HepG2 (cell line): ENCODE results near the gene ZNF274. TPM values are rescaled to one million over a fixed set of nuclear protein-coding genes. Genes with fewer than 3 reads are reported as not detected.

Source experiments
- BRCA1 ChIP-seq: sonication (generic); formaldehyde crosslinking; IDR thresholded peaks from 2 replicates; pipeline ENCODE4 v1.4.0; 2020; ENCODE audit warnings: missing genetic modification reagents
- GABPA ChIP-seq, 2 experiments: IDR thresholded peaks; 2 replicates each; pipeline ENCODE4 v1.6.1; 2011 to 2016; ENCODE audit warnings: low read depth in 2 of 2, low read length in 1 of 2, missing biosample characterization in 1 of 2, missing genetic modification characterization in 1 of 2
- HNF4A ChIP-seq: sonication (generic); formaldehyde crosslinking; IDR thresholded peaks from 2 replicates; pipeline ENCODE4 v1.4.0; 2020; ENCODE audit warnings: missing genetic modification reagents
- MAZ ChIP-seq, 2 experiments: sonication (generic) in 1 of 2; formaldehyde crosslinking in 1 of 2; IDR thresholded peaks; 2 replicates each; pipeline versions ENCODE4 v1.5.0 to v1.6.1; 2012 to 2020; ENCODE audit warnings: low read depth in 2 of 2, mild to moderate bottlenecking in 2 of 2, borderline replicate concordance in 1 of 2, improper control_type of control experiment in 1 of 2, low read length in 1 of 2, missing genetic modification reagents in 1 of 2, moderate library complexity in 1 of 2
- NR1H2 ChIP-seq: sonication (generic); formaldehyde crosslinking; IDR thresholded peaks from 2 replicates; pipeline ENCODE4 v1.8.1; 2022; ENCODE audit warnings: low read depth, missing genetic modification reagents, borderline replicate concordance
- SRSF9 ChIP-seq: fragments of 200-400 bp; formaldehyde crosslinking; IDR thresholded peaks from 2 replicates; pipeline ENCODE4 v1.6.1; 2018; ENCODE audit warnings: borderline replicate concordance, mild to moderate bottlenecking, low read depth, low read length; ENCODE audit not compliant: insufficient read depth, poor library complexity, severe bottlenecking
- TARDBP ChIP-seq: sonication (generic); formaldehyde crosslinking; IDR thresholded peaks from 2 replicates; pipeline ENCODE4 v1.8.0; 2022; ENCODE audit warnings: mild to moderate bottlenecking, missing genetic modification reagents
- TBL1XR1 ChIP-seq: fragments of 150-350 bp; IDR thresholded peaks from 2 replicates; pipeline ENCODE4 v1.6.1; 2014; ENCODE audit warnings: borderline replicate concordance, low read length; ENCODE audit not compliant: partially characterized antibody
- TGIF2 ChIP-seq: IDR thresholded peaks from 2 replicates; pipeline ENCODE4 v1.6.1; 2016; ENCODE audit warnings: control low read depth, missing compliant biosample characterization
- WIZ ChIP-seq: sonication (generic); formaldehyde crosslinking; IDR thresholded peaks from 2 replicates; pipeline ENCODE4 v1.5.1; 2020; ENCODE audit warnings: mild to moderate bottlenecking, missing genetic modification reagents
- ZBTB10 ChIP-seq: sonication (generic); formaldehyde crosslinking; IDR thresholded peaks from 2 replicates; pipeline ENCODE4 v1.4.0; 2020; ENCODE audit warnings: missing genetic modification reagents, borderline replicate concordance
- ZNF331 ChIP-seq: sonication (generic); formaldehyde crosslinking; IDR thresholded peaks from 2 replicates; pipeline ENCODE4 v1.4.0; 2020; ENCODE audit warnings: missing genetic modification reagents
- ZNF589 ChIP-seq: sonication (generic); formaldehyde crosslinking; conservative IDR thresholded peaks from 2 replicates; pipeline ENCODE4 v1.8.0; 2022; ENCODE audit warnings: mild to moderate bottlenecking, moderate library complexity, missing genetic modification reagents
- ZNF83 ChIP-seq: sonication (generic); formaldehyde crosslinking; IDR thresholded peaks from 2 replicates; pipeline ENCODE4 v1.4.0; 2020; ENCODE audit warnings: missing genetic modification reagents, mild to moderate bottlenecking, borderline replicate concordance
- ZSCAN25 ChIP-seq: sonication (generic); formaldehyde crosslinking; IDR thresholded peaks from 2 replicates; pipeline ENCODE4 v1.8.0; 2022; ENCODE audit warnings: mild to moderate bottlenecking, missing genetic modification reagents
- polyA plus RNA-seq, 8 experiments: library from polyadenylated mRNA; depleted of rRNA in 3 of 8; stranded (reverse) in 7 of 8; unstranded in 1 of 8; fragments of >200 nt; fragmentation: Illumina TruSeq in 4 of 8; extraction: Trizol in 4 of 8; gene quantifications; 2 replicates each; pipeline versions ENCODE4 v1.2.1 to v1.2.3, GENCODE V29; 2011 to 2016; ENCODE audit warnings: low read depth in 4 of 8, missing spikeins in 1 of 8, mixed read lengths in 1 of 8; ENCODE audit not compliant: insufficient read depth in 1 of 8
- total RNA-seq, 5 experiments: library from RNA; depleted of rRNA; stranded (reverse); fragments of >200 nt; fragmentation: Illumina TruSeq; extraction: Trizol; gene quantifications; 2 replicates each; pipeline ENCODE4 v1.2.3, GENCODE V29; 2016; ENCODE audit warnings: low read depth in 1 of 5
- TF ChIP-seq, protein P1 (sequence below): sonication (generic); formaldehyde crosslinking; IDR thresholded peaks from 2 replicates; pipeline ENCODE4 v1.5.0; 2020; ENCODE audit warnings: missing genetic modification reagents
- TF ChIP-seq, protein P2 (sequence below): fragments of 450-650 bp; IDR thresholded peaks from 2 replicates; pipeline ENCODE4 v1.6.1; 2017; ENCODE audit warnings: mild to moderate bottlenecking
- TF ChIP-seq, protein P3 (sequence below): sonication (generic); formaldehyde crosslinking; IDR thresholded peaks from 2 replicates; pipeline ENCODE4 v1.4.0; 2020; ENCODE audit warnings: mild to moderate bottlenecking, missing genetic modification reagents
- TF ChIP-seq, protein P4 (sequence below): sonication (generic); formaldehyde crosslinking; IDR thresholded peaks from 2 replicates; pipeline ENCODE4 v1.8.0; 2022; ENCODE audit warnings: low read depth, missing genetic modification reagents

Gene ZNF274
- total and polyA plus RNA-seq, 2 of the 13 experiments (the other 11 are each of a cell fraction or from before 2014, with no cell fraction given), result 16.1 to 23.0 TPM

DNA sequence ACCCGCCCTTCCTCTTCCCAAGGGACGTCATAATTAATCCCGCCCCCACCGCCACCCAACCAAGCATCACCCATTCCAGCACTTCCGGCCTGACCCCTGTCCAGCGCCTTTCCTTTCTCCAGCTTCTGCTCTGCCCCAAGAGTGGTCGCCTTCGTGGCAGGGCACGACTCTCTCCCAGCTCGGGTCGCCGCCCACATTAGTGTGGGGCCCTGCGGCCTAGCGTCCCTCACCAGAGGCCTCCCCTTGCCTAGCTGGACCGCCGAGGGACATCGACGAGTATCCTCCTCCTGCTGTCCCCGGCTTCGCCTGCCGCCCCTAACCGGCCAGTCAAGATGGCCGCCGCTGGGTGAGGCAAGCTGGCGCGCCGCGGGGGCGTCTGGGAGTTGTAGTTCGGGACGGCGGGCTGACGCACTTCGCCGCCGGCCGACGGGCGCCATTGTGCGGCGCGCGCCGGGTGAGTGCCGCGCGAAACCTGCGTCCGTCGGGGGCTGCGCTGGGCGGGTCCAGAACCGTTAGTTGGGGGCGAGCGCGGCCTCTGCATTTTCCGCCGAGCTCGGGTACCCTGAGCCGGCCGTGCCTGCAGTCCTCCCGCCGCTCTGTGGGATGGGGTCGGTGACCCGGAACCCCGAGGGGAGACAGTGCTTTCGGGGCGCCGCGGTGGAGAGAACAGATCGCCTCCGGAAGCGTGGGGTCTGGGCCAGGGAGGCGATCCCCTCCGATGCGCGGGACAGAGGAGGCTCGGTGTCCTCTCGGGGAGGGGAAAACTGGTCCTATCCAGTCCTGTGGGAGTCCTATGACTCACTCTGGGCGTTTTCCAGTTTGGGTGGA, at the start of gene ZNF274 (continued):
- TF ChIP-seq ZNF331 (CRISPR knock-in tag) (peak; percentile 74; the same call in 1 of the 2 replicates), WIZ (no peak), ZNF589 (CRISPR knock-in tag) (peak; percentile 87), ZBTB10 (CRISPR knock-in tag) (peak; percentile 83; the same call in 1 of the 2 replicates), TARDBP (peak; percentile 62; the same call in 1 of the 2 replicates), GABPA (IDR thresholded peaks at IDR 0.05; ENCODE audit: low read depth, low read length) (peak; percentile 71), GABPA (CRISPR knock-in tag; IDR thresholded peaks at IDR 0.05; ENCODE audit: low read depth) (peak; percentile 90), TGIF2 (CRISPR knock-in tag) (0 out of 2 replicates have a peak, but pooled peaks have one; percentile 54), SRSF9 (no peak), MAZ (IDR thresholded peaks at IDR 0.05; ENCODE audit: borderline replicate concordance, low read depth, low read length) (peak; percentile 15; the same call in 1 of the 2 replicates), MAZ (CRISPR knock-in tag; IDR thresholded peaks at IDR 0.05; ENCODE audit: low read depth) (no peak), HNF4A (CRISPR knock-in tag) (no peak), TBL1XR1 (peak; percentile 55), ZNF83 (CRISPR knock-in tag) (0 out of 2 replicates have a peak, but pooled peaks have one; percentile 11), ZSCAN25 (CRISPR knock-in tag) (no peak), BRCA1 (CRISPR knock-in tag) (peak; percentile 22; the same call in 1 of the 2 replicates), NR1H2 (CRISPR knock-in tag) (no peak)
- TF ChIP-seq, protein P1, sequence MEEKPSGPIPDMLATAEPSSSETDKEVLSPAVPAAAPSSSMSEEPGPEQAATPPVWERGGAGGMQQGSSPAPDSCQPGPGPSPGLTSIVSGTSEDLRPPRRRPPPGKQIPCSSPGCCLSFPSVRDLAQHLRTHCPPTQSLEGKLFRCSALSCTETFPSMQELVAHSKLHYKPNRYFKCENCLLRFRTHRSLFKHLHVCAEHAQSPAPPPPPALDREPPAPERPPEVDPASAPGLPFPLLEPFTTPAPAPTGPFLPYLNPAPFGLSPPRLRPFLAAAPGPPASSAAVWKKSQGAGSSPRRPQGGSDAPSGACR, result no peak; the same call in 1 of the 2 replicates
- TF ChIP-seq, protein P2, sequence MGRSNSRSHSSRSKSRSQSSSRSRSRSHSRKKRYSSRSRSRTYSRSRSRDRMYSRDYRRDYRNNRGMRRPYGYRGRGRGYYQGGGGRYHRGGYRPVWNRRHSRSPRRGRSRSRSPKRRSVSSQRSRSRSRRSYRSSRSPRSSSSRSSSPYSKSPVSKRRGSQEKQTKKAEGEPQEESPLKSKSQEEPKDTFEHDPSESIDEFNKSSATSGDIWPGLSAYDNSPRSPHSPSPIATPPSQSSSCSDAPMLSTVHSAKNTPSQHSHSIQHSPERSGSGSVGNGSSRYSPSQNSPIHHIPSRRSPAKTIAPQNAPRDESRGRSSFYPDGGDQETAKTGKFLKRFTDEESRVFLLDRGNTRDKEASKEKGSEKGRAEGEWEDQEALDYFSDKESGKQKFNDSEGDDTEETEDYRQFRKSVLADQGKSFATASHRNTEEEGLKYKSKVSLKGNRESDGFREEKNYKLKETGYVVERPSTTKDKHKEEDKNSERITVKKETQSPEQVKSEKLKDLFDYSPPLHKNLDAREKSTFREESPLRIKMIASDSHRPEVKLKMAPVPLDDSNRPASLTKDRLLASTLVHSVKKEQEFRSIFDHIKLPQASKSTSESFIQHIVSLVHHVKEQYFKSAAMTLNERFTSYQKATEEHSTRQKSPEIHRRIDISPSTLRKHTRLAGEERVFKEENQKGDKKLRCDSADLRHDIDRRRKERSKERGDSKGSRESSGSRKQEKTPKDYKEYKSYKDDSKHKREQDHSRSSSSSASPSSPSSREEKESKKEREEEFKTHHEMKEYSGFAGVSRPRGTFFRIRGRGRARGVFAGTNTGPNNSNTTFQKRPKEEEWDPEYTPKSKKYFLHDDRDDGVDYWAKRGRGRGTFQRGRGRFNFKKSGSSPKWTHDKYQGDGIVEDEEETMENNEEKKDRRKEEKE, result no peak
- TF ChIP-seq, protein P3, sequence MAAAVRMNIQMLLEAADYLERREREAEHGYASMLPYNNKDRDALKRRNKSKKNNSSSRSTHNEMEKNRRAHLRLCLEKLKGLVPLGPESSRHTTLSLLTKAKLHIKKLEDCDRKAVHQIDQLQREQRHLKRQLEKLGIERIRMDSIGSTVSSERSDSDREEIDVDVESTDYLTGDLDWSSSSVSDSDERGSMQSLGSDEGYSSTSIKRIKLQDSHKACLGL (CRISPR knock-in tag), result peak; percentile 78; the same call in 1 of the 2 replicates
- TF ChIP-seq, protein P4, sequence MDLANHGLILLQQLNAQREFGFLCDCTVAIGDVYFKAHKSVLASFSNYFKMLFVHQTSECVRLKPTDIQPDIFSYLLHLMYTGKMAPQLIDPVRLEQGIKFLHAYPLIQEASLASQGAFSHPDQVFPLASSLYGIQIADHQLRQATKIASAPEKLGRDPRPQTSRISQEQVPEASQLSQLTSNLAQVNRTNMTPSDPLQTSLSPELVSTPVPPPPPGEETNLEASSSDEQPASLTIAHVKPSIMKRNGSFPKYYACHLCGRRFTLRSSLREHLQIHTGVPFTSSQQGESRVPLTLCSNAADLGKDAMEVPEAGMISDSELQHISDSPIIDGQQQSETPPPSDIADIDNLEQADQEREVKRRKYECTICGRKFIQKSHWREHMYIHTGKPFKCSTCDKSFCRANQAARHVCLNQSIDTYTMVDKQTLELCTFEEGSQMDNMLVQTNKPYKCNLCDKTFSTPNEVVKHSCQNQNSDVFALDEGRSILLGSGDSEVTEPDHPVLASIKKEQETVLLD (CRISPR knock-in tag), result peak; percentile 66; the same call in 1 of the 2 replicates
